SK-N-SH (cell line): Measurements from ENCODE around the gene SYNE2. TPM values are rescaled to one million over a fixed set of nuclear protein-coding genes. Genes with fewer than 3 reads are reported as not detected.

Experiments used
- CTCF ChIA-PET: fragments of 300-600, 350-600 bp; formaldehyde crosslinking; extraction: SDS; loops from one replicate; lab custom pipeline; 2021; lab: Yijun Ruan, JAX
- POLR2A ChIA-PET: fragments of 350-600 bp; sonication (Branson Sonifier 250); formaldehyde crosslinking; extraction: SDS; loops from one replicate; lab custom pipeline; 2020; ENCODE audit warnings: antibody characterized with exemption, inconsistent platforms; lab: Yijun Ruan, JAX
- DNase-seq: peaks from one replicate; pipeline ENCODE4 v3.0.0; 2012
- H2AFZ ChIP-seq: fragments of 200-600 bp; sonication (generic); 2 replicates; pipeline ENCODE4 v1.8.1; 2016; ENCODE audit warnings: antibody characterized with exemption, mild to moderate bottlenecking, low read depth
- H3F3A ChIP-seq: fragments of 200-600 bp; sonication (generic); replicated peaks from 2 replicates; pipeline ENCODE3; 2016; ENCODE audit warnings: antibody characterized with exemption, mild to moderate bottlenecking; ENCODE audit not compliant: insufficient read depth
- H3K27ac ChIP-seq, 2 experiments: fragments of 200-500 bp in 1 of 2; fragments of 200-600 bp in 1 of 2; sonication (Bioruptor generic) in 1 of 2; sonication (generic), shearing (Covaris generic) in 1 of 2; 2 replicates each; pipeline versions ENCODE4 v1.5.1 to v1.6.1; 2014 to 2016; ENCODE audit warnings: low read depth in 2 of 2, inconsistent platforms in 1 of 2, low read length in 1 of 2, mild to moderate bottlenecking in 1 of 2, mixed read lengths in 1 of 2
- H3K27me3 ChIP-seq: fragments of 200-600 bp; sonication (generic), shearing (Covaris generic); 2 replicates; pipeline ENCODE4 v1.6.1; 2016; ENCODE audit warnings: mixed run types; ENCODE audit not compliant: insufficient read depth
- H3K36me3 ChIP-seq, 2 experiments: fragments of 200-500 bp in 1 of 2; fragments of 200-600 bp in 1 of 2; sonication (Bioruptor generic) in 1 of 2; sonication (generic) in 1 of 2; replicated peaks in 1 of 2; 2 replicates each; pipeline versions ENCODE3 to v1.5.1; 2014 to 2016; ENCODE audit warnings: low read length in 1 of 2, mild to moderate bottlenecking in 1 of 2; ENCODE audit not compliant: insufficient read depth in 2 of 2, control insufficient read depth in 1 of 2
- H3K4me1 ChIP-seq, 2 experiments: fragments of 200-500 bp in 1 of 2; fragments of 200-600 bp in 1 of 2; sonication (Bioruptor generic) in 1 of 2; sonication (generic), shearing (Covaris generic) in 1 of 2; 2 replicates each; pipeline versions ENCODE4 v1.5.1 to v1.6.1; 2014 to 2016; ENCODE audit warnings: low read depth in 1 of 2, low read length in 1 of 2, mixed run types in 1 of 2; ENCODE audit not compliant: insufficient read depth in 2 of 2, control insufficient read depth in 1 of 2
- H3K4me2 ChIP-seq: fragments of 200-600 bp; sonication (generic), shearing (Covaris generic); 2 replicates; pipeline ENCODE4 v1.6.1; 2017; ENCODE audit warnings: mixed run types
- H3K4me3 ChIP-seq, 2 experiments: fragments of 200-500 bp in 1 of 2; fragments of 200-600 bp in 1 of 2; sonication (Bioruptor generic) in 1 of 2; sonication (generic), shearing (Covaris generic) in 1 of 2; 2 replicates each; pipeline versions ENCODE4 v1.5.1 to v1.8.1; 2014 to 2016; ENCODE audit warnings: low read depth in 2 of 2, inconsistent platforms in 1 of 2, low read length in 1 of 2, mild to moderate bottlenecking in 1 of 2, mixed read lengths in 1 of 2, moderate library complexity in 1 of 2
- H3K79me2 ChIP-seq: fragments of 200-600 bp; sonication (generic); 2 replicates; pipeline ENCODE4 v1.8.1; 2017; ENCODE audit warnings: mild to moderate bottlenecking; ENCODE audit not compliant: insufficient read depth
- H3K9ac ChIP-seq: fragments of 200-600 bp; sonication (generic); 2 replicates; pipeline ENCODE4 v1.6.1; 2017; ENCODE audit warnings: mixed run types
- H3K9me2 ChIP-seq: fragments of 200-600 bp; sonication (generic); 2 replicates; pipeline ENCODE4 v1.6.1; 2017; ENCODE audit warnings: mixed run types
- H3K9me3 ChIP-seq: fragments of 200-600 bp; sonication (generic); 2 replicates; pipeline ENCODE4 v1.6.1; 2017; ENCODE audit warnings: mixed run types, mild to moderate bottlenecking, moderate library complexity
- H4K20me1 ChIP-seq: fragments of 200-600 bp; sonication (generic); 2 replicates; pipeline ENCODE4 v1.6.1; 2017; ENCODE audit warnings: mild to moderate bottlenecking, mixed run types; ENCODE audit not compliant: insufficient read depth
- EP300 ChIP-seq, 2 experiments: IDR thresholded peaks; 2 replicates each; pipeline versions ENCODE4 v1.4.0 to v1.6.1; 2012; ENCODE audit warnings: borderline replicate concordance in 1 of 2, low read depth in 1 of 2, low read length in 1 of 2
- EZH2phosphoT487 ChIP-seq: fragments of 200-600 bp; sonication (generic); IDR thresholded peaks from 2 replicates; pipeline ENCODE4 v1.6.1; 2017; ENCODE audit warnings: low read depth, mixed run types, mild to moderate bottlenecking, antibody characterized with exemption, moderate library complexity, borderline replicate concordance
- FOSL2 ChIP-seq: IDR thresholded peaks from 2 replicates; pipeline ENCODE4 v1.4.0; 2012; ENCODE audit warnings: low read depth, mild to moderate bottlenecking, moderate library complexity, borderline replicate concordance
- GATA2 ChIP-seq: sonication (generic); formaldehyde crosslinking; IDR thresholded peaks from 2 replicates; pipeline ENCODE4 v1.5.0; 2020; ENCODE audit warnings: mild to moderate bottlenecking, missing genetic modification reagents
- IRF3 ChIP-seq: fragments of 150-350 bp; IDR thresholded peaks from 2 replicates; pipeline ENCODE4 v1.6.1; 2016; ENCODE audit warnings: mild to moderate bottlenecking, low read depth, low read length
- MAX ChIP-seq: IDR thresholded peaks from 2 replicates; pipeline ENCODE4 v1.4.0; 2012; ENCODE audit warnings: low read depth
- MXI1 ChIP-seq: IDR thresholded peaks from 2 replicates; pipeline ENCODE4 v1.6.1; 2012; ENCODE audit warnings: mild to moderate bottlenecking, low read depth, low read length, improper control_type of control experiment
- NFIC ChIP-seq: IDR thresholded peaks from 2 replicates; pipeline ENCODE4 v1.4.0; 2012; ENCODE audit warnings: borderline replicate concordance
- NRF1 ChIP-seq: IDR thresholded peaks from 2 replicates; pipeline ENCODE4 v1.6.1; 2012; ENCODE audit warnings: low read depth, mild to moderate bottlenecking, low read length
- RAD21 ChIP-seq: IDR thresholded peaks from 2 replicates; pipeline ENCODE4 v1.6.1; 2012; ENCODE audit warnings: mild to moderate bottlenecking, low read length
- RCOR1 ChIP-seq: fragments of 150-350 bp; IDR thresholded peaks from 2 replicates; pipeline ENCODE4 v1.6.1; 2017; ENCODE audit warnings: antibody characterized with exemption, low read length
- REST ChIP-seq: IDR thresholded peaks from 2 replicates; pipeline ENCODE4 v1.6.1; 2012; ENCODE audit warnings: mild to moderate bottlenecking, low read depth, low read length, moderate library complexity
- RXRA ChIP-seq: IDR thresholded peaks from 2 replicates; pipeline ENCODE4 v1.4.0; 2012; ENCODE audit warnings: low read depth, mild to moderate bottlenecking, borderline replicate concordance
- USF1 ChIP-seq: IDR thresholded peaks from 2 replicates; pipeline ENCODE4 v1.4.0; 2012; ENCODE audit warnings: low read depth, borderline replicate concordance
- USF2 ChIP-seq: fragments of 150-350 bp; IDR thresholded peaks from 2 replicates; pipeline ENCODE4 v1.6.1; 2017; ENCODE audit warnings: antibody characterized with exemption, low read length, low read depth, borderline replicate concordance
- YY1 ChIP-seq: IDR thresholded peaks from 2 replicates; pipeline ENCODE4 v1.4.0; 2012; ENCODE audit warnings: low read depth, mild to moderate bottlenecking
- ZBTB33 ChIP-seq: IDR thresholded peaks from 2 replicates; pipeline ENCODE4 v1.4.0; 2012; ENCODE audit warnings: low read depth, borderline replicate concordance
- WGBS: methylation state at CpG from one replicate; pipeline ENCODE4 v1.1.6; 2017; ENCODE audit warnings: low lambda C conversion rate; 5-methylcytosine and 5-hydroxymethylcytosine counted together
- polyA plus RNA-seq, 3 experiments: library from polyadenylated mRNA; depleted of rRNA; stranded (reverse); fragments of >200 nt; gene quantifications; 2 replicates each; pipeline ENCODE4 v1.2.3, GENCODE V29; 2012

SYNE2 gene
- polyA plus RNA-seq, 1 of the 3 experiments (the other 2 are of a cell fraction): 7.1 TPM

- TF ChIP-seq REST (no peak), USF2 (no peak), EP300 (IDR thresholded peaks at IDR 0.05; ENCODE audit: borderline replicate concordance in 1 of 2, low read depth in 1 of 2, low read length in 1 of 2) (no peak)
Observed at GRCh38 chr14:63963439-63963838, 110.6 kb downstream of the SYNE2 start (continued).

- H3K36me3 ChIP-seq: no peaks in the 10 kb centered on the region
- no peak for TF ChIP-seq NFIC
- TF ChIP-seq YY1: no peak
- TF ChIP-seq MXI1: no peak
- TF ChIP-seq FOSL2: no peak
- no peak for TF ChIP-seq RCOR1
- TF ChIP-seq GATA2 (CRISPR knock-in tag): no peak
- TF ChIP-seq EZH2phosphoT487: no peak
- no peak for TF ChIP-seq USF1
- TF ChIP-seq IRF3: no peak
- TF ChIP-seq RAD21: no peak
- no peak for TF ChIP-seq NRF1
- no peak for TF ChIP-seq ZBTB33
- no peak for TF ChIP-seq RXRA
- no peak for TF ChIP-seq MAX
- TF ChIP-seq, all 33 proteins: peak for 0
- H3F3A ChIP-seq: no peaks in the 10 kb centered on the region
- H3K9ac ChIP-seq: no peak overlapping the region
- H3K4me3 ChIP-seq: no peak overlapping the region
- DNase-seq: no peak
- no peak overlapping the region for H2AFZ ChIP-seq
- CTCF ChIA-PET: interaction anchor here (1.0 to 1.7 kb wide), 2 partner anchors 8 to 46 kb away, joined by 4 to 8 read pairs; no protein-coding TSS in a partner anchor
- POLR2A ChIA-PET: no interaction called here
- H3K9me2 ChIP-seq: no peaks in the 10 kb centered on the region
- no peaks in the 10 kb centered on the region for H3K79me2 ChIP-seq
- no peaks in the 10 kb centered on the region for H3K4me1 ChIP-seq
- no peaks in the 10 kb centered on the region for H4K20me1 ChIP-seq
- H3K27me3 ChIP-seq: no peaks in the 10 kb centered on the region
- WGBS: 90% methylated on average over 2 of the region's 2 CpGs
- no peaks in the 10 kb centered on the region for H3K9me3 ChIP-seq
- H3K27ac ChIP-seq: no peak overlapping the region
- H3K4me2 ChIP-seq: no peak overlapping the region
Observed at GRCh38 chr14:63964113-63964512, 111.3 kb downstream of the SYNE2 start.
